ENCODE data around the gene DNAJA4.

DNAJA4 gene

GRCh38 chr15:78264304-78265136 is at the start of gene DNAJA4:
TSS of gene DNAJA4 (plus strand) at chr15:78264562. CDS start at chr15:78264764, 202 bp downstream.
- DNase-seq (ENCODE audit: low read depth in 2 of 2) = peak; percentile 29 to 40

- no peak for DNase-seq (ENCODE audit: low read depth in 2 of 2)
Observed at GRCh38 chr15:78216276-78217104, 47.9 kb upstream of the DNAJA4 start.

GRCh38 chr15:78220713-78221112 is 43.6 kb upstream of the DNAJA4 start:
- no peak for DNase-seq (ENCODE audit: low read depth in 2 of 2)

- DNase-seq (ENCODE audit: low read depth in 2 of 2) = no peak
Observed at GRCh38 chr15:78222745-78223395, 41.5 kb upstream of the DNAJA4 start.

- no peak for DNase-seq (ENCODE audit: low read depth in 2 of 2)
Observed at GRCh38 chr15:78223396-78224022, 40.9 kb upstream of the DNAJA4 start.

- DNase-seq (ENCODE audit: low read depth in 2 of 2) = no peak
Observed at GRCh38 chr15:78224023-78224411, 40.3 kb upstream of the DNAJA4 start.

GRCh38 chr15:78225783-78226541 is 38.4 kb upstream of the DNAJA4 start:
- DNase-seq (ENCODE audit: low read depth in 2 of 2) = no peak

- no peak for DNase-seq (ENCODE audit: low read depth in 2 of 2)
Observed at GRCh38 chr15:78228356-78228996, 35.9 kb upstream of the DNAJA4 start.

GRCh38 chr15:78229431-78230406 is 34.6 kb upstream of the DNAJA4 start:
- DNase-seq (ENCODE audit: low read depth in 2 of 2) = no peak

- DNase-seq (ENCODE audit: low read depth in 2 of 2) = no peak
Observed at GRCh38 chr15:78232951-78233350, 31.4 kb upstream of the DNAJA4 start.

GRCh38 chr15:78233496-78233895 is 30.9 kb upstream of the DNAJA4 start:
- no peak for DNase-seq (ENCODE audit: low read depth in 2 of 2)

GRCh38 chr15:78234515-78235040 is 29.8 kb upstream of the DNAJA4 start, which contains the start of gene ACSBG1:
TSS of gene ACSBG1 (minus strand) at chr15:78234565. CDS start at chr15:78234501, 64 bp downstream.
- no peak for DNase-seq (ENCODE audit: low read depth in 2 of 2)

- DNase-seq (ENCODE audit: low read depth in 2 of 2) = no peak
Observed at GRCh38 chr15:78236491-78236890, 27.9 kb upstream of the DNAJA4 start.

- no peak for DNase-seq (ENCODE audit: low read depth in 2 of 2)
Observed at GRCh38 chr15:78237146-78237545, 27.2 kb upstream of the DNAJA4 start.

- DNase-seq (ENCODE audit: low read depth in 2 of 2) = no peak
Observed at GRCh38 chr15:78239811-78240210, 24.6 kb upstream of the DNAJA4 start.

GRCh38 chr15:78241017-78241416 is 23.3 kb upstream of the DNAJA4 start:
- peak; percentile 65 to 68 for DNase-seq (ENCODE audit: low read depth in 2 of 2)

- DNase-seq (ENCODE audit: low read depth in 2 of 2) = no peak
Observed at GRCh38 chr15:78242128-78242527, 22.2 kb upstream of the DNAJA4 start.

GRCh38 chr15:78243058-78243457 is 21.3 kb upstream of the DNAJA4 start:
- no peak for DNase-seq (ENCODE audit: low read depth in 2 of 2)

- DNase-seq (ENCODE audit: low read depth in 2 of 2) = no peak
Observed at GRCh38 chr15:78243491-78243941, 20.8 kb upstream of the DNAJA4 start.

Measured in stimulated activated CD8-positive, alpha-beta memory T cell treated with anti-CD3 and anti-CD28 coated beads, Interleukin-15, amount 100 ng/mL, for 48 hours (primary cell).